ENCODE measurements around the gene TOMM70.
"Not testable (repeated sequence)": the region's sequence is repeated elsewhere in the genome, so short reads cannot be mapped to it uniquely, and the experiment has no call there.

Gene TOMM70

DNA sequence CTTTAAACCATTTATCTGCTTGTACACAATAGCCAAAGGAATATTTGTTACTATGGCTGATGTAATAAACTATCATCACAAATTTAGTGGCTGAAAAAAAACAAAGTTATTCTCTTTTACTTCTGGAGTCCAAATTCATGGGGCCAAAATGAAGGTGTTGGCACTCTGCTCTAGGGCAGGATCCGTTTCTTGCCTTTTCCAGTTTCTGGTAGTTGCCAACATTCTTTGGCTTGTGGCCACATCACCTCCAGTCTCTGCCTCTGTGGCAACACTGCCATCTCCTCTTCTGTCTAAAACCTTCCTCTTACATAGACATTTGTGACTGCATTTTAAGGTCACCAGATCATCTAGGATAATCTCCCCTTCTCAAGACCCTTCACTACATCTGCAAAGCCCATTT, 39.0 kb downstream of the TOMM70 start:
- no peak for DNase-seq (ENCODE audit: low read depth)

DNA sequence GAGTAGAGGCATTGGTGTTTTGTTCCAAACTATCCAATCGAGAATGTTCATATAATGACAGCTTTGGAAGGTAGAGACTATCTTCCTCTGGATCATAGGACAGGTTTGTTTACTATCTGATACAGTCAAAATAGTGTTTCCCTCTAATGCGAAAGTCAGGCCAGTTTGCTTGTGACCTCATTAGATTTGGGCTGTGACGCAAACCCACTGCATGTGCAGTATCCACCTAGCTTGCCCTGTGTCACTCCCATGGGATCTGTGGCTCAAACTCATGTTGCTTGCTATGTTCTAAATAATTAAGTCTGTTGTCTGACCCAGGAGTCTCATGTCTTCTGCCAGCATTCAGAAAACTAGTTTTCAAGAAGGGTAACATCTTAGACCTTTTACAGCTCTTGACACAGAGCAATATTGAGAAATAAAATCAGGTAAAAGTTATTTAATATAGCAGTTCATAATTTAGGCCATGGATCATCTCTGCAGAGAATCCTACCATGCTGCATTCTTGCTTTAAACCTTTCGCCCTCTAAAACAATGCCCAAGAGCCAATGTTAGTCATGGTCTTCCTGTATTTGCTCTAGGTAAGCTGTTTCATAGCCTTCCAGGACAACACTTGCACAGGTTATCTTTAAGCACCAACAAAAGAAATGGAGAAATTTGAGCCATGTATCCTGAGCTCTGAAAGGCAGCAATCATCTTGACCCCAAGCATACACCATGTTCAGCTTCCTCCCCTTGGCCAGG, 40.0 kb downstream of the TOMM70 start:
- DNase-seq (ENCODE audit: low read depth) = no peak

DNA sequence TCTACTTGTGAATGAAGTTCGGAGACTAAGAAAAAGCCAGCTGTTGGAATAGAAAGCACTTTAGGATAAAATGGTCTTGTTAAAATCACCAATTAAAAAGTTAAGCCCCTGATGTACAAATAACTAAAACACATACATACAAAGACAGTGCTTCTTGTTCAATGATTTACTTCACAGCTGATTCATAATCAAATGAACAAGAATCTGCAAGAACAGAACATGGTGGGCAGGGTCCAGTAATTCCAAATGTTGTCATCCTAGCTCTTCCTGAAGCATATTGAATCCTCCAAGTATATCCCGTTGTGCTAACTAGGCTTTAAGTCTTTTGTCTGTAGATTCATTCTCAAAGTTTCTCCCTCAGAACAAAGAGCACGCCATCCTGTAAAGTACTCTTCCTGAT, 41.9 kb downstream of the TOMM70 start:
- DNase-seq (ENCODE audit: low read depth) = no peak

DNA sequence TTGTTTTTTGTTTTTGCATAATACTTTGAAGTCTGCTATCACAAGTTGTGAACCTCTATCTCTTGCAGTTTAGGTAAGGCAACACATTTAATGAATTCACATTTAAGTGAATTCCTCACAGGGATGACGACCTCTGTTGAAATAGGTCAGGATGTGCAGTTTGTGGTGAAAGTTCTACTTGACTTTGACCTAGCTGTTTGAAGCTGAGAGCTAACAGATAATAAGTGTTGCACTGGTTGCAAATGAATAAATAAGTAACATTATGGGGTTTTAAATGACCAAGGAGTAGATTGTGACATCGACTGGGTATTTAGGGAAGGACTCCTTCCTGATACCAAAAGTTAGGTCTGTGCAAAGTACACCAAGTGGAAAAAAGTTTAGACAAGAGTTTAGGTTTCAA, 42.5 kb downstream of the TOMM70 start:
- no peak for DNase-seq (ENCODE audit: low read depth)

DNA sequence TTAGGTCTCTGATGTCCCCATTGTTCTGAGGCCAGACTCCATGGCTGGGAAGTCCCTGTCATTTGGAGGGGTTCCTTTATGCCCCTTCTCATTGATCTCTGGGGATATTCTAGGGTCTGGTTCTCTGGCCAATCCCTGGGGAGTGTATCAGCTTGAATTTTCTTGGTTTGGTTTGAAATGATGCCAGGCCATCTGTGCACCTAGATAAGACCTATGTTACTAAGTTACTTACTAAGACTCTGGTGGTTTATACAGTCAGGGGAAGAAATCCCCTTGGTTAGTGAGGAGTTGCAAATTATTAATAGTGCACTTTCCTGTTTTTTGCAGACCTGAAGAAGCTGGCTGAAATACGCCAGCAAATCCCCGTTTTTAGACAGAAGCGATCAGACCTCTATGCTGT, 46.0 kb downstream of the TOMM70 start:
- no peak for DNase-seq (ENCODE audit: low read depth)

DNA sequence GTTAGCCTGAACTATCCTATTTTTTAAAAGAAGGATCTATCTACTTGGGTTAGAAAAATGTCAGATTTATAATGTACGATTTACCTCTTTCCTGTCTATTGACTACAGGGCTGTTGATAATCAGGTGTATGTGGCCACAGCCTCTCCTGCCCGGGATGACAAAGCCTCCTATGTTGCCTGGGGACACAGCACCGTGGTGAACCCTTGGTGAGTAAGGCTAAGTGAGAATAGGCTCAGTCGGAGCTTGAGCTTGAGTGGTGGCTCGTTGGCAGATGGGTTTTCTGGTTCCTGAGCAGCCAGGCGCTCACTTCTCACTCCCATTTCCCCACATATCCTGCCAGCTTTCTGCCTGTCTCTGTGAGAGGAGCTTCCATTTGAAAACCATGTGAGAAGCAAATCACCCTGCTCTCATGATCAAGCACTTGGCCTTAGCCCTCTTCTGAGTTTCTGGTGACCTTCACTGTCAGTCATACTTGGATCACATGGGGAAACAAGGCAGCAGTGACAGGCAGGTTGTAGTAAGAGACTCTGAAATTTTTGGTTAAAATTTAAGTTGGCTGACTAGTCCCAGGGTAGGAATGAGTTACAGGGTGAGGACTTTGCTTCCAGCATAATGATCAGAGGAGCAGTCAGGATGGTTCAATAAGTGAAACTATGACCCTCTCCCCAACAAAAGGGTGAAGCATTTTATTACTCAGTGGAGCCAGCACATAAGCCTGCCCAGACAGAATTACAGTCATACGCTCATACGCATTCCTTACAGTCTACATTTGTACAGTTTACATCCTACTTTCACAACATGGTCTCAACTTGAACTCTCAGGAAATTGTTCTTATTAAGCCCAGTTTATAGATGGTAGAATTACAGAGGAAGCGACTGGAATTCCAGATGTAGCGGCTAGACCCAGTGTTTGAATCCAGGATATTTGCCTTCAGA, 48.3 kb downstream of the TOMM70 start:
- no peak for DNase-seq (ENCODE audit: low read depth)

DNA sequence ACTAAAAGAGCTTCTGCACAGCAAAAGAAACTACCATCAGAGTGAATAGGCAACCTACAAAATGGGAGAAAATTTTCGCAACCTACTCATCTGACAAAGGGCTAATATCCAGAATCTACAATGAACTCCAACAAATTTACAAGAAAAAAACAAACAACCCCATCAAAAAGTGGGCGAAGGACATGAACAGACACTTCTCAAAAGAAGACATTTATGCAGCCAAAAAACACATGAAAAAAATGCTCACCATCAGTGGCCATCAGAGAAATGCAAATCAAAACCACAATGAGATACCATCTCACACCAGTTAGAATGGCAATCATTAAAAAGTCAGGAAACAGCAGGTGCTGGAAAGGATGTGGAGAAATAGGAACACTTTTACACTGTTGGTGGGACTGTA, 49.1 kb downstream of the TOMM70 start:
- DNase-seq (ENCODE audit: low read depth) = not testable (repeated sequence)

DNA sequence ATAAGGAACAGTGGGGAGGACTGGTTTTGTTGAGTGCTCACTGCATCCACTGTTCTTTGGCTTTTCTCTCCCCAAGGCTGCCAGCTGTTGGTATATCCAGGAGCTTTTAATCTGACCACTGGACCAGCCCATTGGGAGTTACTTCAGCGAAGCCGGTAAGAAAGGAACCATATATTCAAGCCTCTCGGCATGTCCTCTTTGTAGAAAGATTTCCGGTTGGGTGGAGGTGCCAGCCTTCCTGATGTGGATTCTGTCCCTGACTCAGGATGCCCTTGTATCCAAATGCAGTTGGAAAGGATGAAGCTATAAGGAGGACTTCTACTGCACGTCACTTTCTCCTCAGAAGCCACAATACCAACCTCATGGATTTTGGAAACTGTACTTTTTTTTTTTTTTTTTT, 52.2 kb downstream of the TOMM70 start:
- no peak for DNase-seq (ENCODE audit: low read depth)

DNA sequence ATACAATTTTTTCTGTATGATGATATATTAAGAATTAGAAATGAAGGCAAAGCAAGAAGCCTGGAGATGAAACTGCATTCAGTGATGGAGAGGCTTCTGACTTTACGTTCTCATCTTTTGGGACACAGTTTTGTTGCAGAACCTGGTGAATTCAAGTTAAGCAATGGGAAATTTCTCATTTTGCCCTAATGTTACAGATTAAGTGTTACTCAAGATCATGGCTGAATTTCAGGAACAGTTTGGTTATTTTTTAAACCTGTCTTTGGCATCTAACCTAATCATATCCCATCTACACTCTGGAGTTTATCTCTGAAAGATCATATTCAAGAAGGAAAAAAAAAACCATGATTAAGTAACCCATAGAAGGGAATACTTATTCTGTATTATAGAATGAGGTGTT, 60.4 kb downstream of the TOMM70 start:
- DNase-seq (ENCODE audit: low read depth) = no peak

DNA sequence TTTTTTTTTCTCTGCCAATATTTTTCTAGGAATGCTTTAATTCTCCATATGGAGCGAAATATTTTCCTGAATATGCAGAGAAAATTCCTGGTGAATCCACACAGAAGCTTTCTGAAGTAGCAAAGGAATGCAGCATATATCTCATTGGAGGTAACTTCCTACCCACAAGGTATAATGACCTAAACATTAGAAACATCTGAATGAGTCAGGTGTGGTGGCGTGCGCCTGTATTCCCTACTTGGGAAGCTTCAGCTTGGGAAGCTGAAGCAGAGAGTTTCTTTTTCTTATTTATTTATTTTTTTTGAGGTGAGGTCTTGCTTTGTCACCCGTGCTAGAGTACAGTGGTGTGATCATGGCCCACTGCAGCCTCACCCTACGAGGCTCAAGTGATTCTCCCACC, 61.1 kb downstream of the TOMM70 start:
- DNase-seq (ENCODE audit: low read depth) = no peak

DNA sequence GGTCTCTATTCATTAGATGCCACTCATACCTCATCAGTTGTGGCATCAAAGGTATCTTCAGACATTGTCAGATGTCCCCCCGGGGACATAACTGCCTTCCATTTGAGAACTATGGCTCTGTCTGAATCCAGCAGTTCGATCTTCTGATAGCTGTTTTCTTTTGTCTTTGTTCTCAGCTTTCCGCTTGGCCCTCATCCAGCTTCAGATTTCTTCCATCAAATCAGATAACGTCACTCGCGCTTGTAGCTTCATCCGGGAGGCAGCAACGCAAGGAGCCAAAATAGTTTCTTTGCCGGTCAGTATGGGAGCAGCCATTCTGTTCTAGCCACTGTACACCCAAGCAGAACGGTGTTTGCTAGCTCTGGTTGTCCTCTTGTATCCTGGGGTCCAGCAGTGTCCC, 62.0 kb downstream of the TOMM70 start:
- no peak for DNase-seq (ENCODE audit: low read depth)

DNA sequence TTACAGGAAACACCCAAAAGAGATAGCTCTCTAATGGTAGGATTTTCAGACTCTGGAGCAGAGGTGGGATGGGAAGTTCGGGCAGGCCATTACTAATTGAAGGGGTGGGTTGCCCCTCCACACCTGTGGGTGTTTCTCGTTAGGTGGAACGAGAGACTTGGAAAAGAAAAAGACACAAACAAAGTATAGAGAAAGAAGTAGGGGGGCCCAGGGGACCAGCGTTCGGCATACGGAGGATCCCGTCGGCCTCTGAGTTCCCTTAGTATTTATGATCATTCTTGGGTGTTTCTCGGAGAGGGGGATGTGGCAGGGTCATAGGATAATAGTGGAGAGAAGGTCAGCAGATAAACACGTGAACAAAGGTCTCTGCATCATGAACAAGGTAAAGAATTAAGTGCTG, 64.7 kb downstream of the TOMM70 start:
- not testable (repeated sequence) for DNase-seq (ENCODE audit: low read depth)

DNA sequence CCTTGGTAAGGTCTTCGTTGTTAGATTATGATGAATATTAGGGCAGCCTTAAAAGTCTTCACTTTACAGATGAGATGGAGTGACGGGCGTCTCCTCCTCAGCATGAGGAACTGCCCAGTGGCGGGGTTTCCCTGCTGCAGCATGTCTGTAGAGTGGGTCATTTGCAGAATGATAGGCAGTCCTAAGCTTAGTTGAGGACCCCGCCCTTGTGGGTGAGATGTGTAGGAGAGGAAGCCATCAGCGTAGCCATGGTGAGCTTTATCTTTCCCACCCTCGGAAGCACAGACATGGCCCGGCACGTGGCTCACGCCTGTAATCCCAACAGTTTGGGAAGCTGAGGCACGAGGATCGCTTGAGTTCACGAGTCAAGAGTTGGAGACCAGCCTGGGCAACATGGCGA, 65.5 kb downstream of the TOMM70 start:
- no peak for DNase-seq (ENCODE audit: low read depth)

DNA sequence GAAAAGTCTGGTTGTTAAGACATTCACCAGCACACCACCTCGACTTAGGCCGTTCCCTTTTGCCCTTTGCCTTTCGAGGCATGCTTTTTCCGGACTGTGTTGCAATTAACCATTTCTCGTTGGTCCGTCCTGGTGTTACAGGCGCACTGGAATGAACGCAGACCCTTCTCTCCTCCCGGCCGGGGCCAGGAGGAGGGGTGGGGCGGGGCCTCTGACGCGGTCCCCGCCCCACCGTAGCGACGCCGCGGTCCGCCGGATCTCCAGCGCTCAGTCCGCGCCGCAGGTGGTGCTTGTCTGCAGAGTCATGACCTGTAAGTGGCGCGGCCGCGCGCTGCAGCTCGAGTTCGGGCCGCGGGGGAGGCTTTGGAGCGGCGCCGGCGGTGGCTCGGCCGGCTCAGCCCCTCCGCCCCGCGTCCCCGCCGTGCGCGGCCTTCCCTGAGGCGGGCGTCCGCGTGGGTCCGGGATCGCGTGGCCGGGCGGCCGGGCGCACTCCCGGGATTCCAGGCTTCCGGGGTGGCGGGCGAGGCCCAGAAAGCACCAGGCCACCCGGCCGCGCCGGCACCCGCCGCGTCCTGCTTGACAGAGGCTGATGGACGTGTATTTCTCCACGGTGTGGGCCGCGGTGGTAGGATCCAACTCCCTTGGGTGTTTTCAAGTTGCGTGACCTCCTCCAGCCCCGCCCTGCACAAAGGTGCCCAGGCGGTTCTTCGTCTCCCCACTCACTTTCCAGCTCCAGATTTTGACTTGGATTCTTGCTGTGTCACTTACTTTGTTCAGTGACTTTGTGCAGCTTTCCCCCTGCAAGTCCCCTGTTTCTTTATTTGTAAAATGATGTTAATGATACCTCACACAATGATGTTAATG, 66.2 kb downstream of the TOMM70 start, which contains the start of gene NIT2:
Gene NIT2 (plus strand): TSS at position 270 of the 864 bp plus-strand sequence. CDS start 35 bp downstream, at position 305.
- DNase-seq (ENCODE audit: low read depth) = peak; percentile 27

DNA sequence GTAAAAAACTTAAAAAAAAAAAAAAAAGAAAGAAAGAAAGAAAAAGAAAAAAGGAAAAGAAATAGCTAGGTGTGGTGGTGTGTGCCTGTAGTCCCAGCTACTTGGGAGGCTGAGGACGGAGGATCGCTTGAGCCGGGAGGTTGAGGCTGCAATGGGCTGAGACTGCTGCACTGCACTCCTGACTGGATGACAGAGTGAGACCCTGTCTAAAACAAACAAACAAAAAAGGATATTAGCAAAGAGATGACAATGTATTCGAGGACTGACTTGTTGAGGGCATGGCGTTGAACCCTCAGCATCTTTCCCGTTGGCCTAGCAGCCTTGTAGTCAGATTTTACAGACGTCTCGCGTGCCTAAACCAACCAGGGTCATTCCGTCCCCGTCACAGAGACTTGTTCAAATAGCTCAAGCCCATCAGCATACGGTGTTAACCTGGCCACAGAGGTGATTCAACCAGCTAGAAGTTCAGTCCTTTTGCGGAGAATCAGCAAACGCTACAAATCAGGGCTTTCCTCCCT, 66.9 kb downstream of the TOMM70 start:
- DNase-seq (ENCODE audit: low read depth) = no peak

DNA sequence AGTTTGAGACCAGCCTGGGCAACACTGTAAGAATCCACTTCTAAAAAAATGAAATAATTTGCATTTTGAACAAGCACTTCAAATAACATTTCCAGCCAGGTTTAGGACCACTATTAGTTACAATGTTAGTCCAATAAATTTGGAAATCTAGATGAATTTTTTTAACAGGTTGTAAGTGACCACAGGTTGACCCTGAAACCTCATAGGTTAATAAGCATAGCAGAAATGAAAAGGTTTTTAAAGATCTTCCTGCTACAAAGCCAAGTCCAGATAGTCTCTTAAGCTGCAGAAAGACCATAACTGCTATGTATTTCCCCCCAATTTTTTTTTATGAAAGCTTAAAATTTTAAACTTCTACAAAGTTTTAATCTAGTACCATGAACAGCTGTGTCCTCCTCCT, 67.8 kb downstream of the TOMM70 start:
- DNase-seq (ENCODE audit: low read depth) = no peak

DNA sequence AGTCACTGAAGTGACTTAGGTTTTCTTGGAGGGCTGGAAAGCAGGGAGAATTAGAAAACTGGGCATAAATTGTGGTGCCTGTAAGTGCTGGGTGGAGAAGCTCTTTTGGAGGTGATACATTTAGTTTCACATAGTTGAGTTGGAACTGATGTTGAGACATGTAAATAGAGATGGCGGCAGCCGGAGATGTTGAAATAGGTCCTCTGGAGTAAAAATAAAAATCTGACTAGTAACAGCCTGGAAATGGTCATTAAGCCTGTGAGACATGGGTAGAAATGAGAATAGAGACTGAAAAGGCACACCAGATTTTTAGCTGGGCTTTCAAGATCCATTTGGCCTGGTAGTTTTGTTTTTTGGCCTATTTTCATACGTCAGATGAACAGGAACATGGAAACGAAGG, 69.2 kb downstream of the TOMM70 start:
- no peak for DNase-seq (ENCODE audit: low read depth)

DNA sequence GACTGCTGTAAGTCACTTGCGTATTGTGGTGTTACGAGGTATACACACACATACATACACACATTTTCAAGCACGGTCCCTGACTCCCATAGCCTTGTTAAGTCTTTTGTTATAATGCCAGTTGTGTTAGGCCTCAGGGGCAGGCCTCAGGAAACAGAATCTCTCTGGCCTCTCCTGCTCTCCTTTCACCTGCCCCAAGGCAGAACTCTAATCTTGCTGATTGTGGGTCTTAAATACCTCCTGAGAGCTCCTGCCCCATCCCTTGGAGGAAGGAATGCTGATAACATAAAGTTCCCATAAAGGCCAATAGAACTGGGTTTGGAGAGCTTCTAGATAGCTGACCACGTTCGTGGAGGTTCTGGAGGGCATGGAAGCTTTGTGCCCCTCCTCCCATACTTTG, 70.2 kb downstream of the TOMM70 start:
- DNase-seq (ENCODE audit: low read depth) = no peak

DNA sequence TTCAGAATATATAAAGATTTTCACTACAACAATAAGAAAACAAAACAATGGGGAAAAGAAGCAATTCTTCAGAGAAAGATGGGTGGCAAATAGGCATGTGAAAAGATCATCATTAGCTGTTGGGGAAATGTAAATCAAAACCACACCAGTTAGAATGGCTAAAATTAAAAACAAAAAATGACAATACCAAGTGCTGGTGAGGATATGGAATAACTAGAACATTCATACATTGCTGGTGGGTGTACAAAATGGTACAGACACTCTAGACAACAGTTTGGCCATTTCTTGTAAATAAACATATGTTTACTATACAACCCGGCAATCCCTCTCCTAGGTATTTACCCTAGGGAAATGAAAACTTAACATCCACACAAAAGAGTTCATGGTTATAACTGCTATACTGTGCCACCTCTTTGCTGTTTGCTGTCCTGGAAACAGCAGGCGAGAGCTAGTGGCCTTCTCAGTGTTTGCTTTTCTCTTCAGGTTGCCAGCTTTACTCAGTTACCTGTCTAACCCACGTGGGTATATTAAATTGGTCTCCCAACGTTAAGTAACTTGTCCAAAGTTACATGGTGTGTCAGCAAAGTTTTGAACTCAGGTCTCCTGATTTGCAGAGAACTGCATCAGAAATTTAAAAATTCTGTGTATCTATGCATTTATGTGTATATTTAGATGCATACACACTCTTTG, 70.9 kb downstream of the TOMM70 start:
- no peak for DNase-seq (ENCODE audit: low read depth)

DNA sequence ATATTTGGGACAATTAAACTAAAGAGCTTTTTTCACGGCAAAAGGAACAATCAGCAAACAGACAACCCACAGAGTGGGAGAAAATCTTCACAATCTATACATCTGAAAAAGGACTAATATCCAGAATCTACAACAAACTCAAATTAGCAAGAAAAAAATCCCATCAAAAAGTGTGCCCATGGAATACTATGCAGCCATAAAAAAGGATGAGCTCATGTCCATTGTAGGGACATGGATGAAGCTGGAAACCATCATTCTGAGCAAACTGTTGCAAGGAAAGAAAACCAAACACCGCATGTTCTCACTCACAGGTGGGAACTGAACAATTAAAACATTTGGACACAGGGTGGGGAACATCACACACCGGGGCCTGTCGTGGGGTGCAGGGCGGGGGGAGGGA, 73.5 kb downstream of the TOMM70 start:
- DNase-seq (ENCODE audit: low read depth) = not testable (repeated sequence)

DNA sequence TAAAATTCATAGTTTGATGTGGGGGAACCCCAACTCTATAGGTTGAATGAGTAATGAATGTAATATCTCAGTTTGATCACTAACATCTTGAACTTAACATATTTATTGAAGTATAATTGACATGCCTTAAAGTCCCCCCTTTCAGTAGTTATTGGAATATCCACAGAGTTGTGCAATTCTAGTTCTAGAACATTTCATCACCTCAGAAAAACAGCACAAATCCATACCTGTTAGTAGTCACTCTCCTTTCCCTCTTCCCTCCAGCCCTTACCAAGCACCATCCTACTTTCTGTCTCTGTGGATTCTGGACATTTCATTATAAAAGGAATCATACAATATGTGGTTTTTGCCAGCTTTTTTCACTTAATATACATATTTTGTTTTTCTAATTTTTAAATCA, 75.1 kb downstream of the TOMM70 start:
- no peak for DNase-seq (ENCODE audit: low read depth)
